NCI-H446 treated with DMSO at 0.1 percent for 48 hours (cell line): ENCODE data around the gene ANXA2R.

Experiments
- DNase-seq: peaks from one replicate; lab custom pipeline; 2025; lab: John Stamatoyannopoulos, UW

The ANXA2R gene

DNA sequence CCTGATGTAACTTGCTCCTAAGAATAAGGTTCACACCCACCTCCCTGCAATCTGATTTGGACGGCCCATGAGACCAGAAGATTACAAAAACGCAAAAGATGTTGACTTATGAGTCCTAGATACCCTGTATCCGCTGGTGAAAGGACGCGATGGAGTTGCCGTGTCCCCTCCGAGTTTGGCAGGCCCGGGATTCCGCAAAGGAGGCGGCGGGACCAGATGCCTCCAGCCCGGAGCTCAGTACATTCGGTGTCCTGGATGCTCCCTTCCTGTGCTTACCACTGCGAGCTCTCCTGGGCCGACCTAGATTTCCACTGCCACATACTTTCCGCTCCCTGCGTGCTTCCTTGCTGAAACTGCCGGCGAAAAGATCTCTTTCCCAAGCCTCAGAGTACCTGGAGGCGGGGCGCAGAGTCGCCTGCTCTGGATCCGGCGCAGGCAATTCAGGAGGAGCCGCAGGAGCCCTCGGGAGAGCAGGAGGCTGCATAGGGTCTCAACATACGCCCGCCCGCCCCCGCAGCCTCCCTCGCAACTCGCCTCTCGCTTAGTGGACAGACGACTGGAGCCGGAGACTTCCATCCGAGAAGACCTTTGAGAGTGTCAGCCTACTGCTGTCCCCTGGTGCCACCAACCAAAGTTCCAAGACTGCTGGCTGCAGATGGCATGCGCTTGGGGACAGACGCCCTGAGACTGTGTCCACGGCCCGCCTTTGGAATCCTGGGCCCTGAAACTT, 39.8 kb downstream of the ANXA2R start:
- no peak for DNase-seq

DNA sequence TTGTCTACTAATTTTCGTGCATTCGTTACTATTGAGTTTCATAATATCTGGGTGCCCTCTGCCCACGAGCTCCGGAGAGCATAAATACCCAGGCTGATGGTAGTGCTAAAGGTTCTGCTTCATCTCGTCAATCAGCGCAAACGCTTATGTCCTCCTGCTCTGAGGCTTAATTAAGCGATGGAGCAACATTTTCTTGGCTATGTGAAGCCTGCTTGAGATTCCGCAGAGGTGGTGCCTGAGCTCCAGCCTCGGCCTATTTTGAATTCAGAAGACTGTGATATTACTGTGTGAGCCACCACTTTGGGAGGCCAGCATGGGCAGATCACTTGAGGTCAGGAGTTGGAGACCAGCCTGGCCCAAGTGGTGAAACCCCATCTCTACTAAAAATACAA, 44.8 kb downstream of the ANXA2R start:
- DNase-seq: no peak

DNA sequence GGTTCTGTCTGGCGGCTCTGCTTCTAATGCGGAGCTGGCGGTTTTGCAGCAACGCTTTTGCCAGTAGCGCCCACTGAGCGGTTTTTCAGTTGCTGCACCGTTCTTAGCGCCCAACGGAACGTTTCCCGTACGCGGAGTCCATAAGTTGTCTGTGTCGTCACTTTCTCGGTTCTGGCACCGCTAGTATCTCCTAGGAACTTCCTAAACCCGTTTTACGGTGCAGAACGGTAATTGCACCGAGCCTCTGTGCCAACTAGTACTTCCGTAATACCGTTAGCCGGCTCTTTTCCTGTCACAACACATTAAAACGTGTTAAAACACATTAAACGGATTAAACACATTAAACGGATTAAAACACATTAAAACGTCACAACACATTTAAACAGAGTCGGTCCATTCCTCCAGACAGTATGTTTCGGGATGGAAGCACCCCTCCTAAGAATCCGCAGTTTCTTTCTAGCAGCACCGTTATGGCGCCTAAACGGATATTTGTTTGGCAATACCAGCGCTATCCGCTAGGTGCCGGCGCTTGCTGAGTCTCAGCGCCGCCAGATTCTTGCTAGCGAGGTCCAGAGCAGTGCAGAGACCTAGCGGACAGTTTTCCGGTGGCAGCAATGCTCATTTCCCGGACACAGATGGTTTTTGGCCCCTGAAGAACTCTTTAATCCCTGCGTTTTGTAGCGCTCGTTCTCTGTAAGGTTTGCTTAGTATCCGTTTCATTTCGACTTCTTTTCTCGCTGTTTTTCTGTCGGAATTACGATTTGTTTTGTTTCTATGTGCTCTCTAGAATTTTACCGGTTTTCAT, 45.4 kb downstream of the ANXA2R start:
- no peak for DNase-seq

DNA sequence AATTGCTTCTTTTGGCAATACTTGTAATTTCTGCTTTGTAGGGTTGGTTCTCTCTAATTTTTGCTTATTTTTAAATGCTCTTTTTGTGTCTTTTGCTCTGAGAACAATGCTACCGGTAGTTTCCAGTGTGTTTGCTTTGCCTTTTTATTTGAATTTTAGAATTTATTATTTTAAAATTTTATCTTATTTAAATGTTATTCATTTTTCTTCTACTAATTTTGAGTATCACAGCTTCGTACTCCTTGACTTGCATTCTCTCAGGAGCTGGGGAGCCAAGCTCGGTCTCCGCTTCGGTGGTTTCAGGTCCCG, 45.9 kb downstream of the ANXA2R start:
- no peak for DNase-seq

DNA sequence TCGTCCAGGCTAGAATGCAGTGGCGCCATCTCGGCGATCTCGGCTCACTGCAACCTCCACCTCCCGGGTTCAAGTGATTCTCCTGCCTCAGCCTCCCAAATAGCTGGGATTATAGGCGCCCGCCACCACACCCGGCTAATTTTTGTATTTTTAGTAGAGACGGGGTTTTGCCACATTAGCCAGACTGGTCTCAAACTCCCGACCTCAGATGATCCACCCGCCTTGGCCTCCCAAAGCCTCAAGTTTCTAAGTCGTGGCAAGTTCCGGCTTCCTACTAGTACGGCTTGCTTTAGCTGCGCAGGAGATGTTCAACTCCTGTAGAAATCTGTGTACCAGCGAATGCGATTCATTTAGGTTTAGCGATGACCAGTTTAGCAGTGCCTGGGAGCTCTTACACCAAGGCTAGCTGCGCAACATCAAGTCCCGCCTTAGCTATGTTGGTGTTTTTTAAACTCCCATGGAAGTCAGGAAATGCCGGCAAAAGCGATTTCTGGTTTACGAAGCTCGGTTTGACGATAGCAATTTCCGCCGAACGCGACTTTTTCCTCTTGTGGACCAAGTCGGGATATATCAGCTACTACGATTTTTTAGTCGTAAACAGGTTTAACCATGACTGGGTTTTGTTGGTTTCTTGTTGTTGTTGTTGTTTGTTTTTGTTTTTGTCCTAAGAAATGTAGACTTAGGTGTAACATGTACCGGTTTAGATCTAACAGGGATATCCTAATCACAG, 46.4 kb downstream of the ANXA2R start:
- DNase-seq: no peak

DNA sequence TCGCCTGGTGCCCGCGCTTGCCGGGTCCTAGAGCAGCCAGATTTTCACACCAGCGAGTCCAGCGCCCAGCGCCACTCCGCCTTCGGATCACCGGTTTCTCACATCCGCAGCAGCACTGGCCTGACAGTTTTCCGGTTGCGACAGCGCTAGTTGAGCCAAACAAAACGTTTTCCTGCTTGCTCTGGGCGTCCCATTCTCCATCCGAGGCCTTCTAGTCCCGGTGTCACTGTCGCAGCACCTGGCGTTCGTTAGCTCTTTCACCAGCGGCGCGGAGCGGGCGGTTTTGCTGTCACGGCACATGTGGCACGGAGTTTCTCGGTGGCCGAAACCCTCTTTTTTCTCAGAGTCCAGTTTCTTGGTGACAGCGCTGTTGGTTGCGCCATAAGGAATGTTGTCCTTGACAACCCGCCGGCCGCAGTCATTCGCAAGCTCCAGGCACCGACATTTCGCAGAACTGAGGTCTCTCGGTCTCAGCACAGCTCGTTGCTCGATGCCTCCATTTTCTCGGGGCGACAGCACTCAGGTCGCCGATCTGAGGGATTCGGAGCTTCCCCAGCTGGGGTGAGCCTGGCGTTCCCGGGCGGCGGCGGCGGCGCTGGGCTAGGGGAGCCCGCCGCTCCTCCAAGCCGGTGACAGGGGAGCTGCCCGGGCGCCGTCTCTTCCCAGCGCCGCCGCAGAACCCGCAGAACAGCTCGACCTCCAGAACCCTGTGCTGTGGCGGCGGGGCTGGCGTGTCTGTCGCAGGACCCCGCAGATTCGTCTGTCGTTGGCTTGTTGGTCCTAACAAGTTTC, 47.8 kb downstream of the ANXA2R start:
- no peak for DNase-seq

DNA sequence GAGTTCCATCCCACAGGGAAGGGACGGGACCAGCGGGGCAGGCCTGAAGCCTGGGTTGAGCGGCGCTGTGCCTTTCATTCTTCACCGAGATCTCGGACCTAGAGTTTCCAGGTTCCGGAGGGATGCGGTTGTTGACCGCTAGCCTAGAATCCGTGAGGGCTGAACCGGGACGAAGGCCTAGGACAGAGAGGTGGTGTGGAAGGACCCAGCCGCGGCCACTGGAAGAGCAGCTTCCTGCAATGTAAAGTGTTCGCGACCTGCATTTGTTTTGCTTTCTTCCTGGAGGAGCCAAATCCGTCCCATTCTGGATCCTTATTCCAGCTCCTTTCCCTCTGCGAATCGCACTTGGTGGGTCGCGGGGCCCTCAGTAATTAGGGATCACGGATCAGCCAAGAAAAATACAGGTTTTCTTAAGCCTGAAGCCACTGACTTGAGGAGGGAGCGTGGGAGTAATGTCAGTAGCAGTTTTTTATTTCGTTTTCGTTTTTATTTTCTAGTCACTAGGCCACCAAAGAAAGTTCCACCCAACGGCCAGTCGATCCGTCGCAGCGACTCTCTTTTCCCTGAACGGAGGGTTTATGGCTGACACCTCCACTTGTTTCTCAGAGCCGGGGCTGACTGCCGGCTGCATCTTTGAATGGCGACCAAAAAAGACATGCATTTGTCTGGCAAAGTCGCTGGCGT, 48.6 kb downstream of the ANXA2R start:
- DNase-seq: no peak

DNA sequence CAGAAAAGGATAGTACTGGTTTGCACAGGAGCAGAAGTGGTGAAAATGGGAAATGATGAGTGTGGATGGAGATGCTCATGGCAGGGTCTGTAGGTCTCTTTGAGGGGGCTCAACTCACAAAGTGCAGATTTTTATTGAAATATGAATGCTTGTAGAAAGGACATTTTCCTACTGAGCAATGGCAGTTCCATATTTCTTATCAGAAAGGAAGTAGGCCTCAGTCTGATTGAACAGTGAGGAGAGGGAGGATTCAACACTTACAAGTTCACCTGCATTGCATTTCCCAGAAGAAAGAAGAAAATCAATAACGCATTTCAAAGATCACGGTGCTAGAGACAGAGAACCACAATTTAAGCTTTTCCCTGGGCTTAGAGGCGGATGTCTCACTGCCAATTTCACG, 49.2 kb downstream of the ANXA2R start:
- DNase-seq: no peak
